ENCODE measurements around the gene FCRL5. TPM values are rescaled to one million over a fixed set of nuclear protein-coding genes. Genes with fewer than 3 reads are reported as not detected.
A peak's percentile ranks its signal among the peaks of the same experiment; 100 is the strongest.

FCRL5 gene
- total RNA-seq, 2 donors from 2014 or later, result 1.1 TPM; not detected in 1

GRCh38 chr1:157495285-157495684, 57.0 kb downstream of the FCRL5 start:
- no peaks in the 10 kb centered on the region for H3K36me3 ChIP-seq (ENCODE audit: control insufficient read depth, insufficient read depth, low read length)
- H3K27me3 ChIP-seq (ENCODE audit: control insufficient read depth, insufficient read depth, low read length, poor library complexity, severe bottlenecking), result no peaks in the 10 kb centered on the region
- Mint-ChIP-seq H3K27me3 (ENCODE audit: insufficient read depth) (peaks cover 7% of the 10 kb centered on the region), H3K36me3 (ENCODE audit: low read depth) (no peaks in the 10 kb centered on the region), H3K27ac (no peak overlapping the region), H3K4me3 (no peak overlapping the region), H3K4me1 (peaks cover 6% of the 10 kb centered on the region), H3K9me3 (no peaks in the 10 kb centered on the region)
- no peaks in the 10 kb centered on the region for H3K4me1 ChIP-seq (ENCODE audit: control insufficient read depth, insufficient read depth, low read length)
- no peak overlapping the region for H3K9ac ChIP-seq (ENCODE audit: extremely low read depth, low read length, poor library complexity, severe bottlenecking)
- 89% methylated on average over 3 of the region's 3 CpGs; no CpG with 5 or more reads in 1 of the 2 experiments for WGBS, 2 experiments (ENCODE audit: insufficient coverage in 1 of 2, insufficient read length in 1 of 2)
- H3K9me3 ChIP-seq (ENCODE audit: control insufficient read depth, low read length), result no peaks in the 10 kb centered on the region
- no peak overlapping the region for H3K27ac ChIP-seq (ENCODE audit: low read depth, low read length)
- H3K4me3 ChIP-seq (ENCODE audit: low read length), result no peak overlapping the region
- no peak for TF ChIP-seq CTCF (conservative IDR thresholded peaks at IDR 0.05)
- DNase-seq, result no peak

- WGBS, 2 experiments (ENCODE audit: insufficient coverage in 1 of 2, insufficient read length in 1 of 2), result 93 to 96% methylated on average over 4 of the region's 4 CpGs
- Mint-ChIP-seq H3K4me3 (no peak overlapping the region), H3K27me3 (ENCODE audit: insufficient read depth) (peaks cover 7% of the 10 kb centered on the region), H3K27ac (no peak overlapping the region), H3K4me1 (peaks cover 6% of the 10 kb centered on the region), H3K36me3 (ENCODE audit: low read depth) (no peaks in the 10 kb centered on the region), H3K9me3 (no peaks in the 10 kb centered on the region)
- no peak overlapping the region for H3K27ac ChIP-seq (ENCODE audit: low read depth, low read length)
- H3K4me3 ChIP-seq (ENCODE audit: low read length), result no peak overlapping the region
- no peaks in the 10 kb centered on the region for H3K27me3 ChIP-seq (ENCODE audit: control insufficient read depth, insufficient read depth, low read length, poor library complexity, severe bottlenecking)
- TF ChIP-seq CTCF (conservative IDR thresholded peaks at IDR 0.05), result no peak
- no peak for DNase-seq
- no peaks in the 10 kb centered on the region for H3K9me3 ChIP-seq (ENCODE audit: control insufficient read depth, low read length)
- H3K4me1 ChIP-seq (ENCODE audit: control insufficient read depth, insufficient read depth, low read length), result no peaks in the 10 kb centered on the region
- no peak overlapping the region for H3K9ac ChIP-seq (ENCODE audit: extremely low read depth, low read length, poor library complexity, severe bottlenecking)
- H3K36me3 ChIP-seq (ENCODE audit: control insufficient read depth, insufficient read depth, low read length), result no peaks in the 10 kb centered on the region
Observed at GRCh38 chr1:157494093-157494492, 58.2 kb downstream of the FCRL5 start.

- H3K27ac ChIP-seq (ENCODE audit: low read depth, low read length), result no peak overlapping the region
- H3K4me1 ChIP-seq (ENCODE audit: control insufficient read depth, insufficient read depth, low read length), result peaks cover 6% of the 10 kb centered on the region
- Mint-ChIP-seq H3K4me3 (no peak overlapping the region), H3K27me3 (ENCODE audit: insufficient read depth) (peaks cover 7% of the 10 kb centered on the region), H3K27ac (no peak overlapping the region), H3K4me1 (peaks cover 6% of the 10 kb centered on the region), H3K36me3 (ENCODE audit: low read depth) (no peaks in the 10 kb centered on the region), H3K9me3 (peaks cover 4% of the 10 kb centered on the region)
- no peaks in the 10 kb centered on the region for H3K27me3 ChIP-seq (ENCODE audit: control insufficient read depth, insufficient read depth, low read length, poor library complexity, severe bottlenecking)
- peak; percentile 87 for TF ChIP-seq CTCF (conservative IDR thresholded peaks at IDR 0.05)
- H3K9me3 ChIP-seq (ENCODE audit: control insufficient read depth, low read length), result peaks cover 7% of the 10 kb centered on the region
- DNase-seq, result peak; percentile 96
- H3K4me3 ChIP-seq (ENCODE audit: low read length), result no peak overlapping the region
- WGBS, 2 experiments (ENCODE audit: insufficient coverage in 1 of 2, insufficient read length in 1 of 2), result 45 to 51% methylated on average over 9 to 13 of the region's 14 CpGs
- no peaks in the 10 kb centered on the region for H3K36me3 ChIP-seq (ENCODE audit: control insufficient read depth, insufficient read depth, low read length)
- no peak overlapping the region for H3K9ac ChIP-seq (ENCODE audit: extremely low read depth, low read length, poor library complexity, severe bottlenecking)
Observed at GRCh38 chr1:157490467-157491165, 61.7 kb downstream of the FCRL5 start.
